Measurements from ENCODE around the gene ZNF664.

DNA sequence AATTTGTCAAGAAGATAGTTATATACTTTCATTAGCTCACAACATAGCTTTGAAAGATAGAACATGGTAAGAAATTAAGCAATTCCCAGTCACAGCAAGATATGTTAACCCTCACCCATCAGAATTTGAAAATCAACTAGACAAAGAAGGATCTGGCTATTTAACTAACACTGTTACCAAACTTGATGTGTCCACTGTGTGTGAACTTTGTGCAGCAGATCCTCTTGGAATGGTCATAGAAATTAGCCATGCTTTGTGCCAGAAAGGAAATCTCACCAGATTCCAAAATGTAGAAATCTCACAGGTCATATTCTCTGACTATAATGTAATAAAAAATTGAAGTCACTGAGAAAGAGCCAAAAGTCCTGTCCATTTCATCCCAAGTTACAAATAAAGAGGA, 46.1 kb downstream of the ZNF664 start:
- TF ChIP-seq, protein P1, sequence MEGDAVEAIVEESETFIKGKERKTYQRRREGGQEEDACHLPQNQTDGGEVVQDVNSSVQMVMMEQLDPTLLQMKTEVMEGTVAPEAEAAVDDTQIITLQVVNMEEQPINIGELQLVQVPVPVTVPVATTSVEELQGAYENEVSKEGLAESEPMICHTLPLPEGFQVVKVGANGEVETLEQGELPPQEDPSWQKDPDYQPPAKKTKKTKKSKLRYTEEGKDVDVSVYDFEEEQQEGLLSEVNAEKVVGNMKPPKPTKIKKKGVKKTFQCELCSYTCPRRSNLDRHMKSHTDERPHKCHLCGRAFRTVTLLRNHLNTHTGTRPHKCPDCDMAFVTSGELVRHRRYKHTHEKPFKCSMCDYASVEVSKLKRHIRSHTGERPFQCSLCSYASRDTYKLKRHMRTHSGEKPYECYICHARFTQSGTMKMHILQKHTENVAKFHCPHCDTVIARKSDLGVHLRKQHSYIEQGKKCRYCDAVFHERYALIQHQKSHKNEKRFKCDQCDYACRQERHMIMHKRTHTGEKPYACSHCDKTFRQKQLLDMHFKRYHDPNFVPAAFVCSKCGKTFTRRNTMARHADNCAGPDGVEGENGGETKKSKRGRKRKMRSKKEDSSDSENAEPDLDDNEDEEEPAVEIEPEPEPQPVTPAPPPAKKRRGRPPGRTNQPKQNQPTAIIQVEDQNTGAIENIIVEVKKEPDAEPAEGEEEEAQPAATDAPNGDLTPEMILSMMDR (IDR thresholded peaks at IDR 0.05), result no peak
- no peak for TF ChIP-seq ZFX (IDR thresholded peaks at IDR 0.05; ENCODE audit: borderline replicate concordance)

Data from 22Rv1 (cell line).